Ovary (tissue), 3 donors: ENCODE measurements around the gene PIGS.

Experiments
- EP300 ChIP-seq: sonication (generic); formaldehyde crosslinking; IDR thresholded peaks from one replicate; pipeline ENCODE4 v1.6.1; 2017; ENCODE audit warnings: antibody characterized with exemption
- POLR2A ChIP-seq: fragments of 450-650 bp; IDR thresholded peaks from one replicate; pipeline ENCODE4 v1.6.1; 2017; ENCODE audit warnings: antibody characterized with exemption, mild to moderate bottlenecking, moderate library complexity
- TF ChIP-seq, protein P1 (sequence below), 3 donors: fragments of 450-650 bp in 2 of 3; fragments of 200-600 bp in 1 of 3; IDR thresholded peaks; one replicate each; pipeline versions ENCODE4 v1.5.1 to v1.8.0; 2016 to 2022; ENCODE audit warnings: antibody characterized with exemption in 3 of 3, mild to moderate bottlenecking in 1 of 3
- donor health status: DM: no; HTN: no; CAD: no.

DNA sequence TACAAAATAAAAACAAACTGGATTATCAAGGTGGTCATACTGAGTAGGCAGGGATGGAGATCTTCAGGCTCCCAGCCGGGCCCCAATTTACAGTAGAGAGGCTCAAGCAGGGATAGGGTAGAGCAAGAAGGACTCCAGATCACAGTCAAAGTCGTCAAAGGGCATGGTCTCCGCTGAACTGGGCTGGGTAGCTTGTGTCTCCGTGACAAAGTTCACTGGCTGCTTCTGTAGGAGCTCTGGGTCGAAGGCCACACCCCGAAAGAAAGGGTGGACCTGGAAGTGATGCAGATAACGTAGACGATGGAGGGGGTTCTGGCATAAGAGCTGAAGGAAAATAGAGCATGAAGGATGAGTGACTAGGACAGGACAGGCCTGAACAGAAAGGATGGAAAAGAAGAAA lies 39.1 kb upstream of the PIGS start:
- TF ChIP-seq EP300 (no peak), POLR2A (no peak)
- TF ChIP-seq, protein P1, sequence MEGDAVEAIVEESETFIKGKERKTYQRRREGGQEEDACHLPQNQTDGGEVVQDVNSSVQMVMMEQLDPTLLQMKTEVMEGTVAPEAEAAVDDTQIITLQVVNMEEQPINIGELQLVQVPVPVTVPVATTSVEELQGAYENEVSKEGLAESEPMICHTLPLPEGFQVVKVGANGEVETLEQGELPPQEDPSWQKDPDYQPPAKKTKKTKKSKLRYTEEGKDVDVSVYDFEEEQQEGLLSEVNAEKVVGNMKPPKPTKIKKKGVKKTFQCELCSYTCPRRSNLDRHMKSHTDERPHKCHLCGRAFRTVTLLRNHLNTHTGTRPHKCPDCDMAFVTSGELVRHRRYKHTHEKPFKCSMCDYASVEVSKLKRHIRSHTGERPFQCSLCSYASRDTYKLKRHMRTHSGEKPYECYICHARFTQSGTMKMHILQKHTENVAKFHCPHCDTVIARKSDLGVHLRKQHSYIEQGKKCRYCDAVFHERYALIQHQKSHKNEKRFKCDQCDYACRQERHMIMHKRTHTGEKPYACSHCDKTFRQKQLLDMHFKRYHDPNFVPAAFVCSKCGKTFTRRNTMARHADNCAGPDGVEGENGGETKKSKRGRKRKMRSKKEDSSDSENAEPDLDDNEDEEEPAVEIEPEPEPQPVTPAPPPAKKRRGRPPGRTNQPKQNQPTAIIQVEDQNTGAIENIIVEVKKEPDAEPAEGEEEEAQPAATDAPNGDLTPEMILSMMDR (IDR thresholded peaks at IDR 0.05): no peak
